ENCODE data around the gene GET4.

Gene GET4

DNA sequence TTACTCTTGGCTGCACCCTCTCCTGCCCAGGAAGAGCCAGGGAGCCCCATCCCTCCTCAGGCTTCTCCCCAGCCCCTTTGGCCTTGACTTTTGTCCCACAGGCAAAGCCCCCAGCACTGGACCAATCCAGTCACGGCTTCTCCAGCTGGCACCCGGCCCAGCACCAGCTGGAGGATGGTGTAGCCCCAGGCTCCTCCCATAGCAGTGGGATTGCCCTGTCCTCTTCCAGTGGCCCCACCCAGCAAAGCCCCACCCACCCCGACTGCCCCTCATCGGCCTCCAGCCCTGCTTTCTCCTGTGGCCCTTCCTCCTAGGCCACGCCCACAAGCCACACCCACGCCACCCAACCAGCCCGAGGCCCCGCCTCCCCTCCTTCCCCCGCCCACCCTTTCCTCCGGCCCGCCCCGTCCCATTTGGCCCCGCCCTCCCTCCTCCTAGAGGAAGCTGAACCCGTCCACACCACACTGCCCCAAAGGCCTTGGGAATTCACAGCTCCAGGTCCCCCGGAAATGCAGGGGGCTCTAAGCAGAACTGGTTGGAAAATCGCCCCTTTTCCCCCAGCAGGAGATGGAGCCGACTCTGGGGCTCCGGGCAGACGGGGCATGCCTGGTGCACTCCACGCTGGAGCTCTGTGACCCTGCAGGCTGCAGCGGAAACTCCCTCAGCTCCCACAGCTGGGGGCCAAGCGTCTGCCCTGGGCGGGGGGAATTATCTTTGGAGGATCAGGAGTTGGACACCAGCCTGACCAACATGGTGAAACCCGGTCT, 25.2 kb downstream of the GET4 start:
- peak; percentile 90 for DNase-seq

DNA sequence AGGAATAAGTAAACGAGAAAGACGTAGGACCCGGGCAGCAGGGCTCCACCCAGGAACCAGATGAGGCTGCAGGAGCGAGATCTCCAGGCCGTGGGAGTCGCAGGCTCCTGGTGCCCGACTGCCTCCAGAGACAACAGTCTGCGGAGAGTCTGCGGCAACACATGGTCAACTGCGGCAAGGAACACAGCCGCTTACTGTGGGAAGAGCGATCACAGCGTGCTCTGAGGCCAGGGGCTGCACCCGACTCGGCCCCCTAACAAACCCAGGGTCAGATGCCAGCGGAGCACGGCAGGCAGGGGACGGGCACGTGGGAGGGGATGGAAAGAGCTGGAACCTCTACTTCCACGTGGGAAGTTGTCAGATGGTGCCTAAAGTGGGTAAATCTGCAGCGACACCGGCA, 26.6 kb downstream of the GET4 start:
- no peak for DNase-seq

DNA sequence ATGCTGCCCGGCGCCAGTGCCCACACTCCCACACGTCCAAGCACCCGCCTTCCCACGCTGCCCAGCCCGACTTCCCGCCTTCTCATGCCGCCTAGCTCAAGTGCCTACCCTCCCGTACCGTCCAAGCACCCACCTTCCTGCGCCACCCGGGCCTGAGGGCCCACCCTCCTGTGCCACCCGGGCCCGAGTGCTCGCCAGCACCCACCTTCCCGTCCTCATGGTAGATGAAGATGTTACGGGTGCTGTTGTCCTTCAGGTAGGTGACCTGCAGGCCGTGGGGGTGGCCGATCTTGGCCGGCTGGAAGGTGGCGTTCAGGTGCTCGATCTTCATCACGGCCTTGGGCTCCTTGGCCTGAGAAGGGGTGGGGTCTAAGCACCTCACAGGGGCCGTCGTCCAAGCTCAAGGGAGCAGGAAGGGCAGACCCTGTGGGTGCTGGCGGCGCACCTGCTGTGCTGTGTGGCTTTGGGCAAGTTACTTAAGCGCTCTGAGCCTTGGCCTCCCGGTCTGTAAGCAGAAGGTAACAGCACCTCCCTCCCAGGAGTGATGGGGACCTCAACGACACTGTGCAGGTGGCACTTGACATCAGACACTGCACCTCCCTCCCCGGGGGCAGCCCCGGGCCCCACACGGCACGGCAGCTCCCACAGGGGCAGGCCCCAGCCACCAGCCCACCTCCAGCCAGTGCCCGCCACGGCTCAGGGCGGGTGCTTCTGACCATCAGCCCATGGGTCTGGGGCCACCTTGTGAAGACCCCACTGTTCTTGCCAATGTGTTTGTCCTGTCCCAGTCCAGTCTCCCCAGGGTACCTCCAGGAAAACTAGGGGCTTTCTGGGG, 27.8 kb downstream of the GET4 start:
- no peak for DNase-seq

DNA sequence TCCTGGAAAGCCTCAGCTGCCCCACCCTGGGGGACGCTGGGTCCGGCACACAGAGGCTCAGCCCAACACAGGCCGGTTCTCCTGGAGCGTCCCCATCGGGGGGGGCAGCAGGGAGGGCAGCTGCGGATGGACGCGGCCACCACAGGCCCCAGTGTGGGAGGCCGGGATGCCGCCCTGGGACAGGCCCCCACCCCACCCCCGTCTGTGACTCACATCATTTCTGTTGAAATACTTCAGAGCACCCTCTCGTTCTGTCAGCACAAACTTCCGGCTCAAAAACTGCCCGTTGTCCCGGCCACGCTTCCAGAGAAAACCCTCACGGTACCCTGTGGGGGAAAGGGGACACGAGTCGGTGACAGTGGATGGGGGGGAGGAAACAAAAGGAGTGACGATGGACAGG, 28.5 kb downstream of the GET4 start:
- no peak for DNase-seq

DNA sequence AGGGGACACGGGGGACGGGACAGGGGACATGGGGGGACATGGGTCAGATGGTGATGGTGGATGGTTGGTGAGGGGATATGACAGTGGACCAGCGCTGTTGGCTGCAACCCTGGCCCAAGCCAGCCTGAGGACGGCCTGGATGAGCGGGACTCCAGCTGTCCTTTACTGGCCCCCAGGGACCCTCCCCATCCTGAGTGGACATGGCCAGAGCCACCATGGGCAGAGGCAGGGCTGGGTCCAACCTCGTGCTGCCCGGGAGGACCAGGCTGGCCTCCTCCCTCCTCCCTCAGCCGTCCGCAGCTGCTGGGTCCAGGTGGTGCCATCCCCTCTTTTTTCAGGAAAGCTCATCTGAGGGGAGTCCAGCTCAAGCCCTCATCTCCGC, 30.4 kb downstream of the GET4 start:
- no peak for DNase-seq

DNA sequence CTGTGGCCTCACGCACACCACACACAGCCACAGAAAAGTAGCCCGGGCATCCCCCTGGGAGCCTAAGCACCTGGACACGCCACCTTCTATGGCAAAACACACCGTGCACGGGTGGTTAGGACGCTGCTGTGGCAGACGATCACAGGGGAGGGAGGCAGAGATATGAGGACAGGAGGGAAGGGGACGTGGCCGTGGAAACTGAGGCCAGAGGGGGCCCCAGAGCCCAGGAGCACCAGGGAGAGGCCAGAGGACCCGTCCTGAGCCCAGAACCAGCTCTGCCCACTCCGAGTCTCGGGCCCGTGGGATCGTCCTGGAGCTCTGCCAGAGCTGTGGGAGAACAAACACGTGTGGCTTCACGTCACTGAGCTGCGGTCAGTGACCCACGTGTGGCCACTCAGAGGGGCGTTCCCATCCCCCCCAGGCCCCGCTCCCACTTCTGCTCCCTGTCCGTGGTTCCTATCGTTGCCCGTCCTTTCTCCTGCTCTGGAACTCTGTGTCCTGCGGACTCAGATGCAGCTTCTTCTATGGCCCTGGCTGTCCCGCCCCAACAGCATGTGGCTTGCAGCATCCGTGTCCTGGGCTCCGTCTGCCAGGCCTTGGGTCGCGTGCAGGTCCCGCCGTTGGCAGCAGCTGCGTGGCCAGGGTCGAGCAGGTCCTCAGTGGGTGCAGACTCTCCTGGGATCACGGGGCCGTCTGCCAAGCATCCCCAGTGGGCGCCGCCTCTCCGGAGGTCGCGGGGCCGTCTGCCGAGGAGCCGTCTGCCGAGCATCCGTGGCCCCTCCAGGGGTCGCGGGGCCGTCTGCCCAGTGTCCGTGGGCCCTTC, 31.0 kb downstream of the GET4 start:
- DNase-seq = peak; percentile 4

DNA sequence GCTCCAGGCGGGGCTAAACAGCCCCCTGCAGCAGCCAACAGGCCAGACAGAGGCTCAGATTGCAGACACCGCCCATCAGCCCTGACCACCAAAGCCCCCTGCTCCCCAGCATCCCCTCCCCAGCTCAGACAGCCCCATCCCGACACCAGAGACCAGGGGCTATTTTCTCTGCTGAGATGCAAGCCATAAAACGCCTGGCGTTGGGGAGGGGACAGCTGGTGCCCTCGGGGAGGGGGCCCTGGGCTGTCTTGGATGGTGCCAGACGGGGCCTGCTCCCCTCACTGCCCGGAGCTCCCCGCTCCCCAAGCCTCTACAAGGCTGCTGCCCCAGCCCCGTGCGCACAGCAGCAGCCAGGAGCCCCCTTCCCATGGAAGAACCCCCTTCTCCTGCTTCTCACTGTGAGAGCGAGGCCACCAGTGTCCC, 31.8 kb downstream of the GET4 start:
- DNase-seq = no peak

DNA sequence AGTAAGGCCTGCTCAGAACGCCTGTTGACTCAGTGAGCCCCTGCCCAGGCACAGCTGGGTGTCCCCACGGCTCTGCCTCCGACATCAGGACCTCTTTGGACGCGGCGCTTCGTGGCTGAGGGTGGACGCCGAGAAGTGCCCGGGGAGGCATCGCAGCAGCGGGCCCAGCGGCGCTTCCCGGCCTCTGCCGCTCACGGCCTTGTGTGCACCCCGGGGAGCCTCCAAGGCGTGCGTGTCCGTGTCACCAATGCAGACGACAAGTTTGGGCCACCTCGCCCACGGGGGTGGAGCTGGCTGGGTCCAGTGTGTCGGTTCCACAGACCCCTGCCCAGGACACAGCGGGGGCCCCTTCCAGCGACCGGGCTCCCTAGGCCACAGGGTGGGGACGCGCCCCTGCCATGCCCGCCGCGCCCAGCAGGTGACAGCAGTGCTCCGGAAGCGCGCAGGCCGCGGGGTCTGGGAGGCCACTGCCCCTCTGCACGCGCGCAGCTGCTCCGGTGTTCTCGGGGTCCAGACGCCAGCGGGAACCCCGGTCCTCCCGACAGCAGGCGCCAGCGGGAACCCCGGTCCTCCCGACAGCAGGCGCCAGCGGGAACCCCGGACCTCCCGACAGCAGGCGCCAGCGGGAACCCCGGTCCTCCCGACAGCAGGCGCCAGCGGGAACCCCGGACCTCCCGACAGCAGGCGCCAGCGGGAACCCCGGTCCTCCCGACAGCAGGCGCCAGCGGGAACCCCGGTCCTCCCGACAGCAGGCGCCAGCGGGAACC, 32.4 kb downstream of the GET4 start:
- peak; percentile 68 for DNase-seq

DNA sequence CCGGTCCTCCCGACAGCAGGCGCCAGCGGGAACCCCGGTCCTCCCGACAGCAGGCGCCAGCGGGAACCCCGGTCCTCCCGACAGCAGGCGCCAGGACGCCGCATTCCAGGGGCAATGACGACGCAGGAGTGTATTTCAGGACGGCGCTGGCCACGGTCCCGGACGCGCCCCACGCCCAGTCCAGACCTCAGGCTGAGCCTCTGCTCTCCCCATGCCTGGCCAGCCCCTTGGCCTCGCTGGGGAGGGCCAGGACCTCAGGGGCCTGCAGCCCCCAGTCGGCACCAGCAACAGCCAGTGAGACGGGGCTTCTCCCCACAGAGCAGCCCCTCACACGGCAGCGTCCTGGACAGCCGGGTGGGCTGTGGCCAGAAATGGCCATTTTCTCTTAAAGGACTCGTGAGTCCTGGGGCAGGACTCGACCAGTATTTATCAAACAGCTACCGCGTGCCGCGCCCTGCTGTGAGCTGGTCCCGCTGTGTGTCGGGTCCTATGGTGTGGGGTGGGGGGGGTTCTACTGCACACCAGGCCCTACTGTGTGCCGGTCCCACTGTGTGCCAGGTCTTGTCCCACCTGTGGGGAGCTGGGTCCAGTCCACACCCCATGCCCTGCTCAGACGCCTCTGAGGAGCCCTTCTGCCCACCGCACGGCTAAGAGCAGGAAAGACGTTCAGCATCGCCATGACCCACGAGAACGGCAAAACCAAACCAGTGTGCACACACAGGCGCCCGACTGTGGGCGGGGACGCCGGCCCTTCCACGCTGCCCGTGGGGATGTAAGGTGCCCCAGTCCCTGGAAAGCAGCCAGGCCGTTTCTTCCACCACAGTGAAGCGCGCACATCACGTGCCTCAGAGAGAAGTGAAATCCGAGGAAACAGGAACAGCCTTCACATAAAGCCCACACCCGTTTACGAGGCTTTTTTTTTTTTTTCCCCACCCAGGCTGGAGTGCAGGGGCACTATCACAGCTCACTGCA, 33.3 kb downstream of the GET4 start:
- DNase-seq = peak; percentile 74

- DNase-seq = no peak
Measured at GRCh38 chr7:910441-910861, 34.1 kb downstream of the GET4 start.

GRCh38 chr7:910931-911431, 34.6 kb downstream of the GET4 start:
- DNase-seq = no peak

DNA sequence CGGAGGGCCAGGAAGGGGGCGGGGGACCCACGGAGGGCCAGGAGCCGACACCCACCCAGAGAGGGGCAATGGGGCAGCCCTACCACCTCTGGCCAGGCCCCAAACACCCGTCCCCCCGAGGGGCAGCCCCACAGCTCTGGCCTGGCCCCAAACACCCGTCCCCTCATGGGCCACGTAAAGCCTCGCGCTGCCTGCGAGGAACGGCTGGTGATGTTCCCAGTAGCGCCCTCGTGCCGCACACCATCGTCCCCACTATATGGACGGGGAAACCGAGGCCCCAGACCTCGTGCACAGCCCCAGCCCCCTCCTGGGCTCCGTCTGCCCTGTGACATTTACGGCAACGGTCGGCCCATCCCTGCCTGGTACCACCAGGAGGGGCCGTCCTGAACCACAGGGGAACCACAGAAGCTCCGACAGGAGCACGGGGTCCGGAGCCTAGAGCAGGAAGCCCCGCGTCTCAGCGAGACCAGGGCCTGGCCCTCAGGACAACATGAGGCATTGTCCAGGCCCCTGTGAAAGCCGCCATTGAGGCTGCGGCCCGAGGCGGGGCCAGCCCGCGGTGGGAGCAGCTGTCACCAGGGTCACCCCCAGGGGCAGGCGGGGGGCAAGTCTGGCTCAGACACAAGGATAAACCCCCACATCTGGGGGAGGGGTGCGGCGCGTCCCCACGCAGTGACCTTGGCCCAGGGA, 35.6 kb downstream of the GET4 start:
- DNase-seq = no peak

- DNase-seq = no peak
Measured at GRCh38 chr7:913736-914520, 37.6 kb downstream of the GET4 start.

DNA sequence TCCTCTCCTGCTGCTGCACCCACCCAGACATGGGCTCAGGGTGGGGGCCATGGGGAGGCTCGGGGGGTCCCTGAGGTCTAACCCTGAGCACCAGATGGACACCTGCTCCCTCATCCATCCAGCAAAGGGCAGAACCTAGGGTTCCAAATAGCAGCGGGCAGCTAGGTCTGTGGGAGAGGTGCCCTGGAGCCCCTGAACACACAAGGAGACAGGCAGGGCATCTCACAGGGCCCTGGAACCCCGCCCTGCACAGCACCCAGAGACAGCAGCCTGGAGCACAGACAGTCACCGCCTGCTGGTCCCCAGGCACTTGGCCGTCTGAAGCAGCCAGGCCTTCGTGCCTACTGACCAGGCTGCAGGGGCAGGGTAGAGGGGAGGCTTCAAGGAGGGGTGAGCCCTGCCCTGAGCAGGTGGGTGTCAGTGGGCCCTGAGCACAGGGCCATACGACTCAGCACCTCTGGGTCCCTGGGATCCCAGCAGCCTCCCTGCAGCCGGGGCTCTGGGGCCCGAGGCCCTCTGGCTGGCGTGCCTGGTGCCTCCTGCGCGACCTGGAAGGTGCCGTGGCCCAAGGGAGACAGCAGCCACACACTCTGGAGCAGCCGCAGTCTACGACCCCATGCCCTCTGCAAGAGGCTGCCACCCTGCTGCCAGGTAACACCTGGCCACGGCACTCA, 38.3 kb downstream of the GET4 start:
- no peak for DNase-seq

- no peak for DNase-seq
Measured at GRCh38 chr7:915291-916218, 39.2 kb downstream of the GET4 start.

- DNase-seq = no peak
Measured at GRCh38 chr7:916291-916941, 40.1 kb downstream of the GET4 start.
